Neutrophil (primary cell): ENCODE results near the gene CHERP.

Experiments
- H3K27ac ChIP-seq: fragments of 200-600 bp; sonication (generic); 2 replicates; pipeline ENCODE4 v1.5.1; 2016; ENCODE audit warnings: mild to moderate bottlenecking, moderate library complexity
- H3K27me3 ChIP-seq: fragments of 200-600 bp; sonication (generic); 2 replicates; pipeline ENCODE4 v1.6.0; 2016; ENCODE audit warnings: mild to moderate bottlenecking
- H3K36me3 ChIP-seq: fragments of 200-600 bp; sonication (generic); 2 replicates; pipeline ENCODE4 v1.5.1; 2017
- H3K4me1 ChIP-seq, 2 experiments: fragments of 200-600 bp in 1 of 2; sonication (generic) in 1 of 2; 1 replicate in 1 of 2; 2 replicates in 1 of 2; pipeline versions ENCODE4 v1.5.1 to v1.6.1; 2013 to 2016; ENCODE audit warnings: low read depth in 1 of 2, low read length in 1 of 2, mild to moderate bottlenecking in 1 of 2, moderate library complexity in 1 of 2; ENCODE audit not compliant: control insufficient read depth in 1 of 2, insufficient read depth in 1 of 2
- H3K4me3 ChIP-seq, 2 experiments: fragments of 200-600 bp in 1 of 2; sonication (generic) in 1 of 2; 1 replicate in 1 of 2; 2 replicates in 1 of 2; pipeline ENCODE4 v1.5.1; 2013 to 2016; ENCODE audit warnings: low read depth in 1 of 2, low read length in 1 of 2, mild to moderate bottlenecking in 1 of 2, moderate library complexity in 1 of 2
- H3K9me3 ChIP-seq: fragments of 200-600 bp; sonication (generic); 2 replicates; pipeline ENCODE4 v1.5.1; 2016
- TF ChIP-seq, protein P1 (sequence below): fragments of 200-600 bp; sonication (generic); IDR thresholded peaks from 2 replicates; pipeline ENCODE4 v1.5.1; 2016; ENCODE audit warnings: antibody characterized with exemption

CHERP gene

DNA sequence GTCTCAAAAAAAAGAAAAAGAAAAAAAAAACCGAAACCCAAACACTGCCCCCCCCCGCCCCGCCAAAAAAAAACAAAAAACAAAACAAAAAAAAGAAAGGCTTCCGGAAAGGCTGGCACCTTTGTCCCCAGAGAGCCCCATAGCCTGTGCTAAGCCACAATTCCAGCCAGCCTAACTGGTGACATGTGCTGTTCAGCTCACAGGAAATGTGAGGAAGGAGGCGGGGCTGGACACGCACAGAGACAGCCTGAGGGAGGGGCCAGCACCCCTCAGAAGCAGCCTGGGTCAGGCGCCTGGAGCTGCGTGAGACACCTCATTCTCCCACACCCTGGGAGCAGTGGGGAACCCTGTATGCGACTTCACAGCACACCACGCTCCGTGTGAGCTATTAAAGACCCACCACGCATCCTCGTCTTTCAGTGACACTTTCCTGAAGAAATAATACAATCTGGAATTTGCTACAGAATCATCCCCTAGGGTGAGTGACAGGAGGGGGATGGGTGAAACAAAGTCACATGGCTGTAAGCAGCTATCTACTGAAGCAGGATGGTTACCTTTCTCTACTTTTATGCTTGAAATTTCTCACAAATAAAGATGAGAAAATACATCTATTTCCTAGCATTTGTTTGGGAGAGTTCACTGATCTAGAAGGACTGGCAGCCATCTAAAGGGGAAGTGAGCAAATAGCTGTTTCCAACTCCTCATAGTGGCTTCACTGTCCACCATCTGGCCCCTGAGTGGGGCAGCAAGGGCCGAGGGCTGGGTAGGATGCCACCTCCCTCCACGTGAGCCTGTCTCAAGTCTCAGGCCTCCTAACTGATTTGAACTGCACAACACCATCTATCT lies 42.2 kb upstream of the CHERP start:
- peaks cover 62 to 65% of the 10 kb centered on the region in 2 experiments for H3K4me1 ChIP-seq
- H3K4me3 ChIP-seq: peak overlapping the region in 1 of 2 experiments; percentile 24
- TF ChIP-seq, protein P1, sequence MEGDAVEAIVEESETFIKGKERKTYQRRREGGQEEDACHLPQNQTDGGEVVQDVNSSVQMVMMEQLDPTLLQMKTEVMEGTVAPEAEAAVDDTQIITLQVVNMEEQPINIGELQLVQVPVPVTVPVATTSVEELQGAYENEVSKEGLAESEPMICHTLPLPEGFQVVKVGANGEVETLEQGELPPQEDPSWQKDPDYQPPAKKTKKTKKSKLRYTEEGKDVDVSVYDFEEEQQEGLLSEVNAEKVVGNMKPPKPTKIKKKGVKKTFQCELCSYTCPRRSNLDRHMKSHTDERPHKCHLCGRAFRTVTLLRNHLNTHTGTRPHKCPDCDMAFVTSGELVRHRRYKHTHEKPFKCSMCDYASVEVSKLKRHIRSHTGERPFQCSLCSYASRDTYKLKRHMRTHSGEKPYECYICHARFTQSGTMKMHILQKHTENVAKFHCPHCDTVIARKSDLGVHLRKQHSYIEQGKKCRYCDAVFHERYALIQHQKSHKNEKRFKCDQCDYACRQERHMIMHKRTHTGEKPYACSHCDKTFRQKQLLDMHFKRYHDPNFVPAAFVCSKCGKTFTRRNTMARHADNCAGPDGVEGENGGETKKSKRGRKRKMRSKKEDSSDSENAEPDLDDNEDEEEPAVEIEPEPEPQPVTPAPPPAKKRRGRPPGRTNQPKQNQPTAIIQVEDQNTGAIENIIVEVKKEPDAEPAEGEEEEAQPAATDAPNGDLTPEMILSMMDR: no peak
- H3K27me3 ChIP-seq: no peaks in the 10 kb centered on the region
- peaks cover 11% of the 10 kb centered on the region for H3K36me3 ChIP-seq
- peak overlapping the region; percentile 85 for H3K27ac ChIP-seq
- no peaks in the 10 kb centered on the region for H3K9me3 ChIP-seq

DNA sequence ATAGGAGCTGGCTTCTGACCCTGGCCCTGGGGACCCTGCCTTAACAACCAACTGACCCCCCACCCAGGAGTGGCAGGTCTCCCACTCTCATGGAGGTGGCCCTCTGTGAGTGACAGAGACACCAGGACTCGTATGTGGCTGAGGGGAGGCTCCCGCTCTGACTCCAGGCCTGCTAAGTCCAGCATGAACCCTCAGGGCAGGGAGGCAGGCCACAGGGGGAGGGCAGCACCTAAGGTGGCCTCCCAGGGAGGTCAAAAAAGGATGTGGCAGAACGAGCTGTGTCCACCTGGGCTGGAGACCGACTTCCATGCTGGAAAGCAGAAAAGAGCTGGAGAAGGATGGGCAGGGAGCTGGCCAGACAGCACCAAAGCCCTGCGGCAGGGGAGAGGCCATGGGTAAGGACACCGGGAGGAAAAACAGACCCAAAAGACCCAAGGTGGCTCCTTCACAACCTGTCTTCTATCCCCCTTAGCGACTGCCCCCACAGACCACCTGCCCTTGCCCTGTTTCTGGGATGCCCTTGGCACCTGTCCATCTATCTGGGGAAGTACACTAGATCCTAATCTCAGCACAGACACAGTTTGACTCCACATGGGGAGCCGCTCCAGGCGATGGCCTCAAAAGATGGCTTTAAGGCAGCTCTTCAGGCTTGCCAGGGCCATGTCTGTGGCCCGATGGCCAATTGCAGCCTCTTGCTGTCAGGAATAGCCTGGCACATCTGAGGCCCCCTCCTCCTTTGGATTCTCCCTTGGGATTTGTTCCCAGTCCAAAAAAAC lies 40.4 kb upstream of the CHERP start:
- Histone ChIP-seq H3K27ac (no peak overlapping the region), H3K4me1 (peaks cover 46 to 48% of the 10 kb centered on the region in 2 experiments), H3K4me3 (no peak overlapping the region), H3K27me3 (no peaks in the 10 kb centered on the region), H3K36me3 (peaks cover 23% of the 10 kb centered on the region), H3K9me3 (no peaks in the 10 kb centered on the region)
- TF ChIP-seq, protein P1: no peak

GRCh38 chr19:16581971-16582343 lies 39.7 kb upstream of the CHERP start:
- H3K4me1 ChIP-seq: peaks cover 39 to 40% of the 10 kb centered on the region in 2 experiments
- H3K36me3 ChIP-seq: peaks cover 30% of the 10 kb centered on the region
- H3K9me3 ChIP-seq: no peaks in the 10 kb centered on the region
- H3K27me3 ChIP-seq: no peaks in the 10 kb centered on the region
- TF ChIP-seq, protein P1: no peak
- H3K4me3 ChIP-seq: no peak overlapping the region
- no peak overlapping the region for H3K27ac ChIP-seq

- H3K27ac ChIP-seq: no peak overlapping the region
- H3K4me3 ChIP-seq: no peak overlapping the region
- peaks cover 36% of the 10 kb centered on the region for H3K36me3 ChIP-seq
- H3K9me3 ChIP-seq: no peaks in the 10 kb centered on the region
- peaks cover 33 to 34% of the 10 kb centered on the region in 2 experiments for H3K4me1 ChIP-seq
- no peaks in the 10 kb centered on the region for H3K27me3 ChIP-seq
- TF ChIP-seq, protein P1: no peak
Observed at GRCh38 chr19:16581145-16581970, 39.1 kb upstream of the CHERP start.

DNA sequence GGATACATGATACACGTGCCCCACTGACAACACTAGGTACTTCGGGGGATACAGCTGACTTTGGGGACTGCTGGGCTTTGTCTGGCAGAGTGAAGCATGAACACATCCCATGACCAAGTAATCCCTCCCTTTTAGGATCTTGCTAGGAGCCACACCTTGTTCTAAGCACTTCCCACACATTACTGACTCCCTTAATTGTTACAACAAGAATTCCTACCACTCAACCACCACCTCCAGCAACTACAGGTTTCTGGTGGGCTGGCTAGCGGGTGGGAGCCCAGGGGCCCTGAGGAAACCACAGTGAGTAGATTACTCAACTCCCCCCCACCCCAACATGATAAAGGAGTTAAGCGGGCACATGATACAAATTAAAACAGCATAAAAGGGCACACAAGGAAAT lies 37.1 kb upstream of the CHERP start:
- no peak overlapping the region for H3K4me3 ChIP-seq
- H3K9me3 ChIP-seq: no peaks in the 10 kb centered on the region
- peaks cover 14 to 16% of the 10 kb centered on the region in 2 experiments for H3K4me1 ChIP-seq
- H3K27ac ChIP-seq: no peak overlapping the region
- H3K36me3 ChIP-seq: peaks cover 54% of the 10 kb centered on the region
- H3K27me3 ChIP-seq: no peaks in the 10 kb centered on the region
- TF ChIP-seq, protein P1: no peak
